ENCODE results near the gene GSTO2.

The GSTO2 gene

GRCh38 chr10:104311184-104311720, 42.3 kb downstream of the GSTO2 start:
- in situ Hi-C loops (cut with HindIII; ENCODE audit: low sequenced_read_pairs): no loop called here
- no peak overlapping the region for H3K4me3 ChIP-seq (ENCODE audit: low read depth, low read length)
- DNase-seq (ENCODE audit: low read depth, low spot score): no peak
- no peak for TF ChIP-seq CTCF (IDR thresholded peaks at IDR 0.05; ENCODE audit: low read depth, low read length)

GRCh38 chr10:104314591-104315485, 45.9 kb downstream of the GSTO2 start:
- H3K4me3 ChIP-seq (ENCODE audit: low read depth, low read length): no peak overlapping the region
- no peak for DNase-seq (ENCODE audit: low read depth, low spot score)
- no peak for TF ChIP-seq CTCF (IDR thresholded peaks at IDR 0.05; ENCODE audit: low read depth, low read length)
- in situ Hi-C loops (cut with HindIII; ENCODE audit: low sequenced_read_pairs): no loop called here

GRCh38 chr10:104315486-104315921, 46.5 kb downstream of the GSTO2 start:
- no peak overlapping the region for H3K4me3 ChIP-seq (ENCODE audit: low read depth, low read length)
- in situ Hi-C loops (cut with HindIII; ENCODE audit: low sequenced_read_pairs): no loop called here
- no peak for TF ChIP-seq CTCF (IDR thresholded peaks at IDR 0.05; ENCODE audit: low read depth, low read length)
- DNase-seq (ENCODE audit: low read depth, low spot score): no peak

- in situ Hi-C loops (cut with HindIII; ENCODE audit: low sequenced_read_pairs): no loop called here
- H3K4me3 ChIP-seq (ENCODE audit: low read depth, low read length): no peak overlapping the region
- no peak for TF ChIP-seq CTCF (IDR thresholded peaks at IDR 0.05; ENCODE audit: low read depth, low read length)
- DNase-seq (ENCODE audit: low read depth, low spot score): no peak
These were observed 47.5 kb downstream of the GSTO2 start for GRCh38 chr10:104316321-104317099.

GRCh38 chr10:104317269-104317710, 48.3 kb downstream of the GSTO2 start:
- DNase-seq (ENCODE audit: low read depth, low spot score): no peak
- no peak overlapping the region for H3K4me3 ChIP-seq (ENCODE audit: low read depth, low read length)
- TF ChIP-seq CTCF (IDR thresholded peaks at IDR 0.05; ENCODE audit: low read depth, low read length): no peak

GRCh38 chr10:104317726-104318299, 48.8 kb downstream of the GSTO2 start:
- TF ChIP-seq CTCF (IDR thresholded peaks at IDR 0.05; ENCODE audit: low read depth, low read length): no peak
- in situ Hi-C loops (cut with HindIII; ENCODE audit: low sequenced_read_pairs): no loop called here
- H3K4me3 ChIP-seq (ENCODE audit: low read depth, low read length): no peak overlapping the region
- DNase-seq (ENCODE audit: low read depth, low spot score): no peak

More at GRCh38 chr10:104317269-104317710, 48.3 kb downstream of the GSTO2 start:
- in situ Hi-C loops (cut with HindIII; ENCODE audit: low sequenced_read_pairs): no loop called here

All from astrocyte of the spinal cord (primary cell).